Progenitor cell of endocrine pancreas (in vitro differentiated cells): ENCODE data around the gene SDHAF2. TPM values are rescaled to one million over a fixed set of nuclear protein-coding genes. Genes with fewer than 3 reads are reported as not detected.

Experiments used
- DNase-seq: peaks from one replicate; pipeline ENCODE4 v3.0.0; 2021; ENCODE audit warnings: low spot score; ENCODE audit not compliant: unreplicated experiment
- H3K27ac Mint-ChIP-seq: 2 replicates; pipeline ENCODE4 v1.8.0; 2021; ENCODE audit warnings: mild to moderate bottlenecking, moderate library complexity, mixed read lengths
- H3K27me3 Mint-ChIP-seq: 2 replicates; pipeline ENCODE4 v1.8.0; 2021; ENCODE audit warnings: mixed read lengths
- H3K36me3 Mint-ChIP-seq: 2 replicates; pipeline ENCODE4 v1.8.0; 2022; ENCODE audit warnings: mixed read lengths; ENCODE audit not compliant: insufficient read depth
- H3K4me1 Mint-ChIP-seq: 2 replicates; pipeline ENCODE4 v1.8.0; 2021; ENCODE audit warnings: low read depth, mixed read lengths
- H3K4me3 Mint-ChIP-seq: 2 replicates; pipeline ENCODE4 v1.8.0; 2021; ENCODE audit warnings: low read depth, mild to moderate bottlenecking, moderate library complexity, mixed read lengths
- H3K9me3 Mint-ChIP-seq: 2 replicates; pipeline ENCODE4 v1.8.0; 2021; ENCODE audit warnings: low read depth, mixed read lengths
- total RNA-seq: library from RNA; stranded (reverse); gene quantifications from 2 replicates; pipeline ENCODE4 v1.2.1, GENCODE V29; 2021
- TF ChIP-seq, protein P1 (sequence below): fragments of 200-600 bp; sonication (generic); IDR thresholded peaks from one replicate; pipeline ENCODE4 v1.5.0; 2021; ENCODE audit warnings: antibody characterized with exemption, mild to moderate bottlenecking; ENCODE audit not compliant: unreplicated experiment

SDHAF2 gene
- total RNA-seq, 1 donor from 2014 or later = 42.2 TPM

DNA sequence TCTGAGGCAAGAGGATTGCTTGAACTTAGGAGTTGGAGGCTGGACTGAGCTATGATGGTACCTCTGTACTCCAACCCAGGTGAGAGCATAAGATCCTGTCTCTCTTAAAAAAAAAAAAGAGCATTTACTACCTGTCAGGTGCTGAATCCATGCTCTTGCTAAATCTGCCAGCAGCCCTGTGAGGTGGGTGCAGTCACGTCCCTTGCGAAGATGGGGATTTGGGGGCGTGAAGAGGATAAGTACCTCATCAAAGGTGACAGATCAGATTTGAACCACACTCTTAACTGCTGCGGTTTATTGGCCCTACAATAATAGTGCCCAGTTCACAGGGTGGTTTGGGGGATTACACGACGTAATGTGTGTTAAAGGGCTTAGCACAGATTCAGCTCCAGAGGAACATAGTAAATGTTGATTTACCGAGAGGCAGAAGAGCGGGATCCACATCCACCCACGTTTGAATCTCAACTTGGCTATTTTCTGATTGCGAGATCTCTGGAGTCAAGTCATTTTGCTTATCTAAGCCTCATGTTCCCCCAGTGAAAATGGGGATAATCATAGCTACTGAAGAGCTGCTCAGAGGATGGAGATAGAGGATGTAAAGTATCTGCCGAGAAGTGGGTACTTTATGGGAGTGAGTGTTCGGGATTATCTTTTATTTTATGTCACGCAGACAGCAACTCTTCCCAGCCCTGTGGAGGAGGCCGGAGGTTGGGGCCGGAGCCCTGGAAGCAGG, 50.5 kb downstream of the SDHAF2 start:
- Mint-ChIP-seq H3K36me3 (no peaks in the 10 kb centered on the region), H3K4me3 (no peak overlapping the region), H3K9me3 (no peaks in the 10 kb centered on the region), H3K27me3 (no peaks in the 10 kb centered on the region), H3K4me1 (peaks cover 9% of the 10 kb centered on the region), H3K27ac (no peak overlapping the region)
- TF ChIP-seq, protein P1, sequence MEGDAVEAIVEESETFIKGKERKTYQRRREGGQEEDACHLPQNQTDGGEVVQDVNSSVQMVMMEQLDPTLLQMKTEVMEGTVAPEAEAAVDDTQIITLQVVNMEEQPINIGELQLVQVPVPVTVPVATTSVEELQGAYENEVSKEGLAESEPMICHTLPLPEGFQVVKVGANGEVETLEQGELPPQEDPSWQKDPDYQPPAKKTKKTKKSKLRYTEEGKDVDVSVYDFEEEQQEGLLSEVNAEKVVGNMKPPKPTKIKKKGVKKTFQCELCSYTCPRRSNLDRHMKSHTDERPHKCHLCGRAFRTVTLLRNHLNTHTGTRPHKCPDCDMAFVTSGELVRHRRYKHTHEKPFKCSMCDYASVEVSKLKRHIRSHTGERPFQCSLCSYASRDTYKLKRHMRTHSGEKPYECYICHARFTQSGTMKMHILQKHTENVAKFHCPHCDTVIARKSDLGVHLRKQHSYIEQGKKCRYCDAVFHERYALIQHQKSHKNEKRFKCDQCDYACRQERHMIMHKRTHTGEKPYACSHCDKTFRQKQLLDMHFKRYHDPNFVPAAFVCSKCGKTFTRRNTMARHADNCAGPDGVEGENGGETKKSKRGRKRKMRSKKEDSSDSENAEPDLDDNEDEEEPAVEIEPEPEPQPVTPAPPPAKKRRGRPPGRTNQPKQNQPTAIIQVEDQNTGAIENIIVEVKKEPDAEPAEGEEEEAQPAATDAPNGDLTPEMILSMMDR = no peak
- DNase-seq = no peak

DNA sequence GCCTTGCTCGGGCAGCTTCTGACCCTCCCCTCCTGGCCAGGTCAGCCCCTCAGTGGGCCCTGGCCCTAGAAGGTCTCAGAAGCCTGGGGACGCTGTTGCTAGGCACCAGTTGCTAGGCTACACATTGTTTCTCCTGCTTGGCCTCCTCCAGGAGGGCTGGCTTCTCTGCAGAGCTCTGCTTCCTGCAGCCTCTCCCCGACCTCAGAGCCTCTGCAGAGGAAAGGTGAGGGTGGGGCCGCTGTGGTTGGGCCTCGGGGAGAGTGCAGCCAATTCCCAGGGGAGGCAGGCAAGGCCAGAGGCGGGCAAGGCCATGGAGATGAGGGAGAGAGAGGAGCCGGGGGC, 51.0 kb downstream of the SDHAF2 start:
- Mint-ChIP-seq H3K9me3 (no peaks in the 10 kb centered on the region), H3K27ac (no peak overlapping the region), H3K27me3 (no peaks in the 10 kb centered on the region), H3K4me1 (peaks cover 9% of the 10 kb centered on the region), H3K36me3 (no peaks in the 10 kb centered on the region), H3K4me3 (no peak overlapping the region)
- TF ChIP-seq, protein P1 = no peak
- DNase-seq = peak; percentile 50

DNA sequence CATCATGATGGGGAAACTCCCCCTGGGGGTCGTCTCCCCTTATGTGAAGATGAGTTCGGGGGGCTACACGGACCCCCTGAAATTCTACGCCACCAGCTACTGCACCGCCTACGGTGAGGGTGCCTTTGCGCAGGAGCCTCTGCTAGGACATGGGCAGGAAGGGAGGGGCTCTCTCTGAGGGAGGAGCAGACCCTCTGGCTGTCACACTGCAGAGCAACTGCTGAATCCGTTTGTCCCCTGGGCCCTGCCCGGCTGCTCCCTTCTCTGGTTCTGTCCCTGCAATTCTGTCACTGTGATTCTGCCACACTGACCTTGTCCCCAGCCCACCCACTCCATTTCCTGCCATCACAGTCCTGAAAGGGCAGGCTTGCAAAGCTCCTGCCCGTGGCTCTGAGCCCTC, 51.9 kb downstream of the SDHAF2 start:
- TF ChIP-seq, protein P1 = no peak
- DNase-seq = no peak
- H3K36me3 Mint-ChIP-seq = no peaks in the 10 kb centered on the region
- H3K9me3 Mint-ChIP-seq = no peaks in the 10 kb centered on the region
- H3K27ac Mint-ChIP-seq = no peak overlapping the region
- no peaks in the 10 kb centered on the region for H3K27me3 Mint-ChIP-seq
- peaks cover 9% of the 10 kb centered on the region for H3K4me1 Mint-ChIP-seq
- no peak overlapping the region for H3K4me3 Mint-ChIP-seq

DNA sequence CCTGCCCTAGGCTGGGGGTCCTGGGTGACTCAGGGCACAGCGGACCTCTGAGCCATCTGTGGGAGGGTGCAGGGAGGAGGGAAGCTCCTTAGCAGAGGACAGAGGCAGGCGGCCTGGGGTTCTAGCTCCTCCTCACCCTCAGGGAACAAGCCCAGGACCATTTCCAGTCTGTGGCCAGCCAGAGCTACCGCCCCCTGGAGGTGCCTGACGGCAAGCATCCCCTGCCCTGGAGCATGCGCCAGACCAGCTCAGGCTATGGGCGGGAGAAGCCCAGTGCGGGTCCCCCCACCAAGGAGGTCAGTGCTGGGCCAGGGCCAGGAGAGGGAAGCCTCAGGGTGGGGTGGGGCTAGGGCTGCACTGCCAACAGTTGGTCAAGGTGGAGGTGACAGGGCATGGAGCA, 52.6 kb downstream of the SDHAF2 start:
- H3K27ac Mint-ChIP-seq = no peak overlapping the region
- H3K27me3 Mint-ChIP-seq = no peaks in the 10 kb centered on the region
- DNase-seq = peak; percentile 37
- TF ChIP-seq, protein P1 = peak; percentile 63
- H3K4me3 Mint-ChIP-seq = no peak overlapping the region
- H3K36me3 Mint-ChIP-seq = peaks cover 2% of the 10 kb centered on the region
- peaks cover 9% of the 10 kb centered on the region for H3K4me1 Mint-ChIP-seq
- H3K9me3 Mint-ChIP-seq = no peaks in the 10 kb centered on the region

DNA sequence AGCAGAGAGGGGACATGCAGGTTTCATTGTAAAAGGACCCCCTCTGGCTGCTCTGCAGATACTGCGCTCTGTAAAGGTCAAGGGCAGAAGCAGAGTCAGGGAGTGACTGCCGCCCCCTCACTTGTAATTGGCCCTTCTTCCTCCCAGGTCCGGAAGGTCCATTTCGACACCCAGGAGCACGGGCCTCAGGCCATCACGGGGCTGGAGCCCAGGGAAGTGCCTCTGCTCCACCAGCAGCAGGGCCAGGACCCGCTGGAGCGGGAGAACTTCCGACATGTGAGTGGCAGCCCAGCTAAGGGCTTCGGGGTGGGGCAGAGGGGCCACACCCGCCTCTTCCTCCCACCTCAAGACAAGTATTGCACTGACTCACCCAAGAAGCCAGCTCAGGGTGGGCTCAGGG, 54.6 kb downstream of the SDHAF2 start:
- no peak for DNase-seq
- Mint-ChIP-seq H3K36me3 (peaks cover 2% of the 10 kb centered on the region), H3K4me3 (no peak overlapping the region), H3K9me3 (no peaks in the 10 kb centered on the region), H3K27ac (no peak overlapping the region), H3K4me1 (peaks cover 19% of the 10 kb centered on the region), H3K27me3 (no peaks in the 10 kb centered on the region)
- TF ChIP-seq, protein P1 = no peak
